ENCODE measurements around the gene NXN.
A peak's percentile ranks its signal among the peaks of the same experiment; 100 is the strongest.

NXN gene
- long read RNA-seq: 0 reads

DNA sequence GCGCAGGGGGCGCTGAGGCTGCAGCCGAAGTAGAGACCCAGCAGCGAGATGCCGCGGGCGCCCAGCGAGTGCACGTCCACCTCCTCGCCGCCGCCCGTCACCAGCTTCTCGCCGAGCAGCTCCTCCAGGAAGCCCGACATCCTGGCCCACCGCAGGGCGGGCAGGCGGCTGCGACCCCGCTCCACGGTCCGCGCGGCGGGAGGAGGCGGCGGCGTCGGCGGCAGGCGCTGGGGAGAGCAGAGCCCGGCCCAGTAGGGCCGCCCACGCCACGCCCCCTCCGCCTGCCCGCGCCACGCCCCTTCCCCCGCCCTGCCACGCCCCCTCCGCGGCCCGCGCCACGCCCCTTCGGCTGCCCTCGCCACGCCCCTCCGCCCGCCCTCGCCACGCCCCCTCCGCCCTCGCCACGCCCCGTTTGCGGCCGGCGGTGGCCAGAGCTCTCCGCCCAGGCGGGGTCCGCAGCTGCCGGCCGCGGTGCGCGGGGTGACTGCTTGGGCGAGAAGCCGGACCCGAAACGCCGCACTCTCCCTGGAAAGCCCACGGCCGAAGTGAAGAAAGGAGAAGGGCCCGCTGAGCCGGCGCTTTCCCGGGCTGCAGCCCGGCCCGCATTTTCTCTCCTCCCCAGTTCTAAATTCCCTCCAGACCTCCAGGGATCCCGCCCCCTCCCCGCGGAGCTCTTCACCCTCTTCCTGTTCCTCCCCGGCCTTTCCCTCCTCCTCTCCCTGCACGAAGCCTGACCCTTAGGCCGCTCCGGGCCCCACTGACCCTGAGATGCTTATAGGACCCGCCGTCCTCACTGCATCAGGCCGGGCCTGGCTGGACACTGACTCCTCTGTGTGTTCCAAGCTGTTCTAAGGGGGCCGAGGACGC is at the start of gene NXN:
TSS of gene NXN (minus strand) at position 238 of the 867 bp plus-strand sequence.
- H3K27ac ChIP-seq (replicated peaks): no peak within 1 kb of the TSS
- TF ChIP-seq, protein P1, sequence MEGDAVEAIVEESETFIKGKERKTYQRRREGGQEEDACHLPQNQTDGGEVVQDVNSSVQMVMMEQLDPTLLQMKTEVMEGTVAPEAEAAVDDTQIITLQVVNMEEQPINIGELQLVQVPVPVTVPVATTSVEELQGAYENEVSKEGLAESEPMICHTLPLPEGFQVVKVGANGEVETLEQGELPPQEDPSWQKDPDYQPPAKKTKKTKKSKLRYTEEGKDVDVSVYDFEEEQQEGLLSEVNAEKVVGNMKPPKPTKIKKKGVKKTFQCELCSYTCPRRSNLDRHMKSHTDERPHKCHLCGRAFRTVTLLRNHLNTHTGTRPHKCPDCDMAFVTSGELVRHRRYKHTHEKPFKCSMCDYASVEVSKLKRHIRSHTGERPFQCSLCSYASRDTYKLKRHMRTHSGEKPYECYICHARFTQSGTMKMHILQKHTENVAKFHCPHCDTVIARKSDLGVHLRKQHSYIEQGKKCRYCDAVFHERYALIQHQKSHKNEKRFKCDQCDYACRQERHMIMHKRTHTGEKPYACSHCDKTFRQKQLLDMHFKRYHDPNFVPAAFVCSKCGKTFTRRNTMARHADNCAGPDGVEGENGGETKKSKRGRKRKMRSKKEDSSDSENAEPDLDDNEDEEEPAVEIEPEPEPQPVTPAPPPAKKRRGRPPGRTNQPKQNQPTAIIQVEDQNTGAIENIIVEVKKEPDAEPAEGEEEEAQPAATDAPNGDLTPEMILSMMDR (IDR thresholded peaks at IDR 0.05; ENCODE audit: insufficient read depth, low read length): no peak
- TF ChIP-seq SPI1 (IDR thresholded peaks at IDR 0.05; ENCODE audit: borderline replicate concordance, low read depth) (no peak), GABPA (IDR thresholded peaks at IDR 0.05; ENCODE audit: low read depth) (no peak), POLR2AphosphoS5 (IDR thresholded peaks at IDR 0.05; ENCODE audit: low read depth) (no peak)
- TF ChIP-seq, protein P2, sequence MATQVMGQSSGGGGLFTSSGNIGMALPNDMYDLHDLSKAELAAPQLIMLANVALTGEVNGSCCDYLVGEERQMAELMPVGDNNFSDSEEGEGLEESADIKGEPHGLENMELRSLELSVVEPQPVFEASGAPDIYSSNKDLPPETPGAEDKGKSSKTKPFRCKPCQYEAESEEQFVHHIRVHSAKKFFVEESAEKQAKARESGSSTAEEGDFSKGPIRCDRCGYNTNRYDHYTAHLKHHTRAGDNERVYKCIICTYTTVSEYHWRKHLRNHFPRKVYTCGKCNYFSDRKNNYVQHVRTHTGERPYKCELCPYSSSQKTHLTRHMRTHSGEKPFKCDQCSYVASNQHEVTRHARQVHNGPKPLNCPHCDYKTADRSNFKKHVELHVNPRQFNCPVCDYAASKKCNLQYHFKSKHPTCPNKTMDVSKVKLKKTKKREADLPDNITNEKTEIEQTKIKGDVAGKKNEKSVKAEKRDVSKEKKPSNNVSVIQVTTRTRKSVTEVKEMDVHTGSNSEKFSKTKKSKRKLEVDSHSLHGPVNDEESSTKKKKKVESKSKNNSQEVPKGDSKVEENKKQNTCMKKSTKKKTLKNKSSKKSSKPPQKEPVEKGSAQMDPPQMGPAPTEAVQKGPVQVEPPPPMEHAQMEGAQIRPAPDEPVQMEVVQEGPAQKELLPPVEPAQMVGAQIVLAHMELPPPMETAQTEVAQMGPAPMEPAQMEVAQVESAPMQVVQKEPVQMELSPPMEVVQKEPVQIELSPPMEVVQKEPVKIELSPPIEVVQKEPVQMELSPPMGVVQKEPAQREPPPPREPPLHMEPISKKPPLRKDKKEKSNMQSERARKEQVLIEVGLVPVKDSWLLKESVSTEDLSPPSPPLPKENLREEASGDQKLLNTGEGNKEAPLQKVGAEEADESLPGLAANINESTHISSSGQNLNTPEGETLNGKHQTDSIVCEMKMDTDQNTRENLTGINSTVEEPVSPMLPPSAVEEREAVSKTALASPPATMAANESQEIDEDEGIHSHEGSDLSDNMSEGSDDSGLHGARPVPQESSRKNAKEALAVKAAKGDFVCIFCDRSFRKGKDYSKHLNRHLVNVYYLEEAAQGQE (IDR thresholded peaks at IDR 0.05; ENCODE audit: insufficient replicate concordance, low read depth): no peak
- peaks cover 8% of the 10 kb centered on the region for H3K27me3 ChIP-seq (ENCODE audit: insufficient read depth, poor library complexity, severe bottlenecking)
- DNase-seq (ENCODE audit: low read depth in 1 of 2, low spot score in 1 of 2): peak in 1 of 2 experiments; percentile 31
- H3K4me3 ChIP-seq (replicated peaks; ENCODE audit: insufficient read depth, low read length): peak within 1 kb of the TSS; percentile 44

DNA sequence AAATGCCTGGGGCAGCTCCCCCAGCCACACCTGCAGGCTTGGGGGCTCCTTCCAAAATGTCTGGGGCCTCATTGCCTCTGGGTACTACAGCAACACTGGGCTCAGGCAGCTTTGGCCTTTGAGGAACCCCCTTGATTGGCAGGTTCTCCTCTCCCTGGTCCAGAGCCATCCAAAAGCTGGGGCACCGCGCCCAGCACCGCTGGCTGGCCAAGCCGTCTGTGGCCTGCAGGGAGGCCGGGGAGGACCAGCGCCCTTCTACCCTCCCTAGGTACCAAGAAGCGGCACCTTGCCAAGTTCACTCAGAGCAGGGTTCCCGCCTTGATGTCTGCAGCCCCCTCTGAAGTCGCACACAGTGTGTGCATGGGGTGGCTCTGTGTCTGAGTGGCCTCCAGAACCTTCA is 47.5 kb upstream of the NXN start:
- no peak for DNase-seq (ENCODE audit: low read depth in 1 of 2, low spot score in 1 of 2)
- H3K27ac ChIP-seq (replicated peaks): no peak overlapping the region
- no peak for TF ChIP-seq POLR2AphosphoS5 (IDR thresholded peaks at IDR 0.05; ENCODE audit: low read depth)
- H3K4me3 ChIP-seq (replicated peaks; ENCODE audit: insufficient read depth, low read length): no peak overlapping the region
- no peaks in the 10 kb centered on the region for H3K27me3 ChIP-seq (ENCODE audit: insufficient read depth, poor library complexity, severe bottlenecking)

DNA sequence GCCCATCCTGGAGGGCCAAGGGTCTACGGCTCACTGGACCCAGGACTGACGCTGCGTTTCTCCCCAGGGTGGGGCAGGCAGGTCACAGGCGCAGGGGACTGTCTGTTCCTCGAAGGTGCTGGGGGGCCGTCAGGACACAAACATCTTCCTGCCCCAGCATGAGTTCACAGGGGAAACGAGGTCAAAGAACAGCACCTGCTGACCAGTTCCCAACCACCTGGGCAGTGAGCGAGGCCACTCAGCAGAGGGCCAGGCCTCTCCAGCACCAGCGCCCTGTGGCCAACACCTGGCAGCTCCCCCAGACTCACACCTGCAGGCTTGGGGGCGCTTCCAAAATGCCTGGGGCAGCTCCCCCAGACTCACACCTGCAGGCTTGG is 47.0 kb upstream of the NXN start:
- no peak for DNase-seq (ENCODE audit: low read depth in 1 of 2, low spot score in 1 of 2)
- Histone ChIP-seq H3K27me3 (ENCODE audit: insufficient read depth, poor library complexity, severe bottlenecking) (no peaks in the 10 kb centered on the region), H3K4me3 (replicated peaks; ENCODE audit: insufficient read depth, low read length) (no peak overlapping the region), H3K27ac (replicated peaks) (no peak overlapping the region)
- TF ChIP-seq, protein P2 (IDR thresholded peaks at IDR 0.05; ENCODE audit: insufficient replicate concordance, low read depth): no peak
- TF ChIP-seq GABPA (IDR thresholded peaks at IDR 0.05; ENCODE audit: low read depth): no peak
- TF ChIP-seq, protein P1 (IDR thresholded peaks at IDR 0.05; ENCODE audit: insufficient read depth, low read length): no peak
- TF ChIP-seq POLR2AphosphoS5 (IDR thresholded peaks at IDR 0.05; ENCODE audit: low read depth): no peak
- TF ChIP-seq SPI1 (IDR thresholded peaks at IDR 0.05; ENCODE audit: borderline replicate concordance, low read depth): no peak

DNA sequence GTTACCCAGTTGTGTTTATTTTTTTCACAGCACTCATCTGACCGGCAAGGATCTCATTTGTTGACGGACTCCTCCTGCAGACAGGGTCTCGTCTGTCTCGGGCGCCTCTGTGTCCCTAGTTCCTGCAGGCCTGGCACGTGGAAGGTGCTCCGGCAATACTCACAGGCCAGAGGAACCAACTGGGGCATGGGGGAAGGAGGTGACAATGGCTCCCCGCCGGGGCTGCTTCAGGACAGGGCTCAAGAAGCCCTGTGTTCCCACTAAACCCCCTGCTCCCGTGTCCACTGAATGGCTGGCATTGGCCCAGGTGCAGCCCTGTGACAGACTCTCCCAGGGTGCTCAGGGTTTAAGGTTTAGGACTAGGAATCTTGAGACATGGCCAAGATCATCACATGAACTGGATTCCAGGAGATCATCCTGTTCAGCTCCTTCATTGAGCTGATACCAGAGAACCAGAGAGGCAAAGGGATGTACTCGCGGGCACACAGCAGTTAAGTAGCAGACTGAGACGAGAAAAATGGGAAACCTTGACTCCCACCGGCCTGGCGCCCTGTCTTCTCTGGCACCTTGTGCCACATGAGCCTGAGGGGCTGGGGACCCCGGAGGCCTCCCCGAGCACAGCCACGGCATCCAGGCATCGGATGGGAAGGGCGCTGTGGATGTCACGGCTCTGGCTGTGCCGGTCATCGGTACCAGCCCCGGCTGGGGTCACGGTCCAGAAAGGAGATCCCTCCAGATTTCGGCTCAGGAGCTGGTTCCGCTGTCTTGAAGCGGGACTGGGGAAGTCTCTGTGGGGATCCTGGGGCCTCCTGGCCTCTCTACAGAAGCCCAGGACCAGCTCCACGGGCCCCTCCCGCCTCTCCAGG is 46.4 kb upstream of the NXN start:
- TF ChIP-seq, protein P1 (IDR thresholded peaks at IDR 0.05; ENCODE audit: insufficient read depth, low read length): no peak
- TF ChIP-seq, protein P2 (IDR thresholded peaks at IDR 0.05; ENCODE audit: insufficient replicate concordance, low read depth): no peak
- TF ChIP-seq SPI1 (IDR thresholded peaks at IDR 0.05; ENCODE audit: borderline replicate concordance, low read depth) (no peak), GABPA (IDR thresholded peaks at IDR 0.05; ENCODE audit: low read depth) (no peak), POLR2AphosphoS5 (IDR thresholded peaks at IDR 0.05; ENCODE audit: low read depth) (no peak)
- DNase-seq (ENCODE audit: low read depth in 1 of 2, low spot score in 1 of 2): no peak
- H3K27me3 ChIP-seq (ENCODE audit: insufficient read depth, poor library complexity, severe bottlenecking): no peaks in the 10 kb centered on the region
- no peak overlapping the region for H3K4me3 ChIP-seq (replicated peaks; ENCODE audit: insufficient read depth, low read length)
- H3K27ac ChIP-seq (replicated peaks): no peak overlapping the region

Measured in HL-60 (cell line).